Inferior parietal cortex (tissue), 1 donor: ENCODE measurements around the gene DYDC1.
"Not testable (repeated sequence)": the region's sequence is repeated elsewhere in the genome, so short reads cannot be mapped to it uniquely, and the experiment has no call there.

Experiments
- DNase-seq: peaks from one replicate; pipeline ENCODE4 v3.0.0-alpha.2; 2016; ENCODE audit errors: extremely low spot score

The DYDC1 gene

GRCh38 chr10:80356563-80356988, at the start of gene DYDC1, which contains the start of gene DYDC2:
Gene DYDC1, minus strand, starts transcription at chr10:80356755. Its CDS starts 4,154 bp downstream, at chr10:80352601.
Gene DYDC2, plus strand, starts transcription at chr10:80356781. Its CDS starts 5,663 bp downstream, at chr10:80362444.
- no peak for DNase-seq

- no peak for DNase-seq
These were observed 49.6 kb upstream of the DYDC1 start for GRCh38 chr10:80406204-80406603.

DNA sequence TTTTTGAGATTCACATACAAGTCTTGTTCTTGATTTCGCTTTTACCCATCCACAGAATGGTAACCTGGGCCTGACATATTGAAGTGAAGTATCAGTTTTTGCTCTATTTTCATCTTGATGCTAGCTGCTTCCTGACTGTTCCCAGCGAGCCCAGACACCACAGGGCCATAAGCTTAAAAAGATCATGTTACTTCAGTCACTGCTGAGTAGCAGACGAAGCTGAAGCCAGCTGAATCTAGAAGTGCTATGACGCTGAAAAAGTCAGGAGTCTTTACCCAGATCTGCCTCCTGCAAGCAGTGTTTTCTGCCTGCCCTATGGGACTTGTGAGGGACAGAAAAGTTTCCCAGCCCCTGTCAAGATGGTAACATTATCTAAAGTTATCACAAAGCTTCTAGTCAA, 49.1 kb upstream of the DYDC1 start:
- DNase-seq: no peak

DNA sequence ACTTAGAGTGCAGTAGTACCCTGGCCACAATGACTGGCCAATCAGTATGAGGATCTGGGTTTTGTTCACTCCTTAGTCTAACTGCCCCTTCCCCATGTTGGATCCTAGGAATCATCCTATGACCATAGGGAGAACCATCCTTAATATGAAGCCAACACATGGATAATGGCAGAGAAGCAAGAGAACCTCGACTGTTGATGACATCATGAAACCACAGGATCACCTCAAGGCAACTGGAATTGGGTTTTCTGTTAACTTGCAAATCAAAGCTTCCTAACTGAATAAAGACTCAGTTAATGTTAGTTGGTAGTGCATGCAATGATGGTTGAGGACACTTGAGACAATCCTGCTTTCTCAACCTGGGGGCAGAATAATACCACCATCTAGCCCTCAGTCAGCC, 48.5 kb upstream of the DYDC1 start:
- DNase-seq: no peak

DNA sequence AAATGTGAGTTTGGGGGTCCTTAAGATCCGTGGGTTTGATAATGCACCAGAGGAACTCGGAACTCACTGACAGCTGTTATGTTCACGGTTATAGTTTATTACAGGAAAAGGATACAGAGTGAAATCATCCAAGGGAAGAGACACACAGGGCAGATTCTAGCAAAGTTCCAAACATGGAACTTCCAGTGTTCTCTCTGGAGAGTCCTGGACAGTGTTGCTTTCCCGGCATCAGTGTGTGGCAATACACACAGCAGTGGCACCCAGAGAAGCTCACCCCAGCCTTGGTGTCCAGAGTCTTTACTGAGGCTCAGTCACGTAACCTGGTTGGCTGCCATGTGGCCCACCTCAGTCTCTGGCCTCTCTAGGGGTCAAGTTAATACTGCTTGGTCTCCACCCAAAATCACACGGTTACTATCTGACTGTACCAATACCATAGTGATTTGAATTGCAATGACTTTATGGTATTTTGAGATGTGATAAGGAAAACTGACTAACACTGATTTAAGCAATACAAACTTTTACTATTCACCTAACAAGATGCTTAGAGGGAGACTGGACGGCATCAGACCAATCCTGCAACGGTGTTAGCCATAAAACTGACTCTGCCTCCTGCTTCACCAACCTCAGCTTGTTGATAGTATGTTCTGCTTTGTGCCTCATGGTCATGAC, 43.7 kb upstream of the DYDC1 start:
- DNase-seq: no peak

DNA sequence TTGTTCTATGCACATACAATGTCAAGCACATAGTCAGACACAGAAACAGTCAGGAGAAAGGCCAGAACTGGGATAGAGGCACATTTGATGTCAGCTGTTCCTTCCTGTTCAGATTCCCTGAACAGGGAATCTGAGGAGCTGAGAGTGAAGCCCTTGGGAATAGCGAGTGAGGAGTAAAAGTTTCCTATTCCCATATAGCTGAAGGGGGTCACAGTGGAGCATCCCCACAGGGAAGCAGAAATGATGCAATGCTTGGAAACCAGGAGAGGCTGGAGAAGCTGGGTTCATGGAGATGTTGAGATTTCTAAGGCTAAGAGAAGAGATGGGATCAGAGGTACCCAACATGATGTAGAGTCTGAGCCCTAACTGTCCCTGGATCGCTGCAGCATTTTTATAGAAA, 40.5 kb upstream of the DYDC1 start:
- DNase-seq: no peak

DNA sequence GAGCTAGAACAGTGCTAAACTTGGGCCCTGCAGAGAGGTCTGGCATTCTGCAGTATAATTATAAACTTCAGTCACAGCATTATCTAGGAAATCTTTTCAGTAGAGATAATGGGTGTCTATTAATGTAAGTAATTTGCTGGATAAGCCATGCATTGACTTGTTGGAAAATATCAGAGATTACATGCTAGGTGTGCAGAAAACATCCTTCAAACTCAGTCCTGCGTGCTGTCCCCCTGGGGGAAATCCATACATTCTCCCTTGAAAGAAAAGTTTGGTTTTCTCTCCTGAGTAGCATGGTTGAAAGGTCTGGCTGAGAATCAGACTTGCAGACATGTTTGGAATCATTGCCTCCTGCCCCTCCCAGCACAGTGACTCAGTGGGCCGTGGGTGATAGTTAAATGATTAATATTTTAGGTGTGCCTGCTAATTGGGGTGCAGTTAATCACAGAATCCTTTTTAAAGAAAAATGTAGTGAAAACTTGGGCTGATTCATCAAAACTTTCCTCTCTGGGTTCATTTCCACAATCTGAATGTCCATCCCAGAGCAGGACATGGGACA, 37.9 kb upstream of the DYDC1 start:
- no peak for DNase-seq

- DNase-seq: no peak
These were observed 35.7 kb upstream of the DYDC1 start for GRCh38 chr10:80392250-80392649.

DNA sequence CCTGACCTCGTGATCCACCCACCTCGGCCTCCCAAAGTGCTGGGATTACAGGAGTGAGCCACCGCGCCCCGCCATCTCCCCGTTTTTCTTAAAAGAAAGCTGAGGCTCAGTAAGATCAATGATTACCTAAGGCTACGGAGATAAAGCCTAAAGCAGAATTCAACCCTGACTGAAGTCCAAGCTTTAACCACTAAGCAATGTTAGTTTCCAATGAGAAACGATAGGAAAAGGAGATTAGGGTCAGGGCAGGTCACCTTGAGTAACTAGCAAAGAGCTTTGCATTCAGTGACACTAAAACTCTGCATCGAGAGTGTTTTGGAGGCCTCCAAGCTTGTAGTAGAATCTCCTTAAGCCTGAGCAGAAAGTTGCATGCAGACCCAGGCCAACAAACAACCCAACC, 34.2 kb upstream of the DYDC1 start:
- DNase-seq: no peak

- peak; percentile 57 for DNase-seq
These were observed 26.4 kb upstream of the DYDC1 start for GRCh38 chr10:80382989-80383388.

GRCh38 chr10:80380185-80380584, 23.6 kb upstream of the DYDC1 start:
- DNase-seq: no peak

DNA sequence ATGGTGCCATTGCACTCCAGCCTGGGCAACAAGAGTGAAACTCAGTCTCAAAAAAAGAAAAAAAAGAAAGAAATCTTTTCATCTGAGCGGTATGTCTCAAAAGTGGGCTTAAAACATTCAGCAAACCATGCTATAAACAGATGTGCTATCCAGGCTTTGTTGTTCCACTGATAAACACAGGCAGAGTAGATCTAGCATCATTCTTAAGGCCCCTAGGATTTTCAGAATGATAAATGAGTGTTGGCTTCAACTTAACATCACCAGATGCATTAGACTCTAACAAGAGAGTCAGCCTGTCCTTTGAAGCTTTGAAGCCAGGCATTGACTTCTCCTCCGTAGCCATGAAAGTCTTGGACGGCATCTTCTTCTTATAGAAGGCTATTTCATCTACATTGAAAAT, 23.1 kb upstream of the DYDC1 start:
- DNase-seq: no peak

DNA sequence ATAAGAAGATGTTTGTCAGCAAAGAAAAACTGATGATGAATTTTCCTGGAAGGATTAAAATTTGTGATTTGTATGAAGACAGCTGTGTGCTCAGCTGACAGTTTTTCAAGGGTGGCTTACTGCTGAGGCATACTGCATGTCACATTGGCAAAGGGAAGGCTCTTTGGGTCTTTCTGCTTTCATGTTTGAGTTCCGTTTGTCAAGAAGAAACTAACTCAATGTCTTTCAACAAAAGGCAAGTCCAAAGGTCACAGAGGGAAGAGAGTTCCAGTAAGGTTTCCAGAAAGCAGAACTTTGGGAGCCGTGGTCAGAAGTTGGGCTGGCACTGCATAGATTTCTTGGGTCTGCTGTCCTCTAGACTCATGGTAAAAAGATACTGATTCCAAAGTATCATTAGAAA, 16.9 kb upstream of the DYDC1 start:
- no peak for DNase-seq

GRCh38 chr10:80372675-80373074, 16.1 kb upstream of the DYDC1 start:
- no peak for DNase-seq

DNA sequence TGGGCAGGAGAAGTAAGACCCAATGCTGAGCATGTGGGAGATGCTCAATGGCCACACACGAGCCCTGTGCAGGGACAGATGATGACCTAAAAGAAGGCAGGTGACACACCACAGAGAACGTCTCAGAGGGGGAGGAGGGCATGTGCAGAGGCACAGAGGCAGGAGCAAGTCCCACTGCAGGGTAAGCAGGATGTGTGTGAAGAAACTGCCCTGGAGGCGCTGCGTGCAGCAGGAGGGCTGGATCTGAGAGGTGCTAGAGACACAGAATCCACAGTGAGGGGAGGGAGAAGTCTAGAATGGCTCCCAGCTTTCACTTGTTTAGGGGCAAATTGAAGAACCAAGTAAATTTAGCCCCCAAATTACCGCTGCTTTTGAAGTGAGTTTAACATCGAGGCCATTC, 14.9 kb upstream of the DYDC1 start:
- DNase-seq: no peak

DNA sequence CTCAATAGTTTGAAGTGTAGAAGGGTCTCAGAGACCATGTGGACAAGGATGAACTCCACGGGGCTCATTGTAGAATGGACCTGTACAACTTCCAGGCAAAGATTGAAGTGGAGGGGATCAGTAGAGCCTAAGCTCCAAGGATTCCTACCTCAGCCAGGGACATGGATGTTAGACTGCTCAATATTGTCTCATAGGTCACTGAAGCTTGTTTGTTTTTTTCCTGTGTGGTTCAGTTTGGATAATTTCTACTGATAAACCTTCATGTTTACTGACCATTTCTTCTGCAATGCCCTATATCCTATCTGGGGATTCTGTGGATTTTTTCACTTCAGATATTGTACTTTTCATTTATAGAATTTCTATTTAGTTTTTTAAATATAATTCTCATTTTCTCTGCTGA, 9.0 kb upstream of the DYDC1 start:
- no peak for DNase-seq

DNA sequence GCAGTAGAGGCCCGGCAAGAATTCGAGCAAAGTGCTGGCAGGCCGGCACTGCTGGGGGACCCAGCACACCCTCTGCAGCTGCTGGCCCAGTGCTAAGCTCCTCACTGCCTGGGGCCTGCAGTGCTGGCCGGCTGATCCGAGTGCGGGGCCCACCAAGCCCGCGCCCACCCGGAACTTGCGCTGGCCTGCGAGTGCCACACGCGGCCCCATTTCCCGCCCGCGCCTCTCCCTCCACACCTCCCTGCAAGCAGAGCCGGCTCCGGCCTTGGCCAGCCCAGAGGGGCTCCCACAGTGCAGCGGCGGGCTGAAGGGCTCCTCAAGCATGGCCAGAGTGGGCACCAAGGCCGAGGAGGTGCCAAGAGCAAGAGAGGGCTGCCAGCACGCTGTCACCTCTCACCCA, 3.1 kb upstream of the DYDC1 start:
- DNase-seq: no peak

DNA sequence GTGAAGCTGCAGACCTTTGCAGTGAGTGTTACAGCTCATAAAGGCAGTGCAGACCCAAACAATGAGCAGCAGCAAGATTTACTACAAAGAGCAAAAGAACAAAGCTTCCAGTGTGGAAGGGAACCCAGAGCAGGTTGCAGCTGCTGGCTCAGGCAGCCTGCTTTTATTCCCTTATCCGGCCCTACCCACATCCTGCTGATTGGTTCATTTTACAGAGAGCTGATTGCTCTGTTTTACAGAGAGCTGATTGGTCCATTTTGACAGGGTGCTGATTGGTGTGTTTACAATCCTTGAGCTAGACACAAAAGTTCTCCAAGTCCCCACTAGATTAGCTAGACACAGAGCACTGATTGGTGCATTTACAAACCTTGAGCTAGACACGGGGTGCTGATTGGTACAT, 2.4 kb upstream of the DYDC1 start:
- DNase-seq: not testable (repeated sequence)

- DNase-seq: no peak
These were observed 1.2 kb upstream of the DYDC1 start for GRCh38 chr10:80357851-80358125.

DNA sequence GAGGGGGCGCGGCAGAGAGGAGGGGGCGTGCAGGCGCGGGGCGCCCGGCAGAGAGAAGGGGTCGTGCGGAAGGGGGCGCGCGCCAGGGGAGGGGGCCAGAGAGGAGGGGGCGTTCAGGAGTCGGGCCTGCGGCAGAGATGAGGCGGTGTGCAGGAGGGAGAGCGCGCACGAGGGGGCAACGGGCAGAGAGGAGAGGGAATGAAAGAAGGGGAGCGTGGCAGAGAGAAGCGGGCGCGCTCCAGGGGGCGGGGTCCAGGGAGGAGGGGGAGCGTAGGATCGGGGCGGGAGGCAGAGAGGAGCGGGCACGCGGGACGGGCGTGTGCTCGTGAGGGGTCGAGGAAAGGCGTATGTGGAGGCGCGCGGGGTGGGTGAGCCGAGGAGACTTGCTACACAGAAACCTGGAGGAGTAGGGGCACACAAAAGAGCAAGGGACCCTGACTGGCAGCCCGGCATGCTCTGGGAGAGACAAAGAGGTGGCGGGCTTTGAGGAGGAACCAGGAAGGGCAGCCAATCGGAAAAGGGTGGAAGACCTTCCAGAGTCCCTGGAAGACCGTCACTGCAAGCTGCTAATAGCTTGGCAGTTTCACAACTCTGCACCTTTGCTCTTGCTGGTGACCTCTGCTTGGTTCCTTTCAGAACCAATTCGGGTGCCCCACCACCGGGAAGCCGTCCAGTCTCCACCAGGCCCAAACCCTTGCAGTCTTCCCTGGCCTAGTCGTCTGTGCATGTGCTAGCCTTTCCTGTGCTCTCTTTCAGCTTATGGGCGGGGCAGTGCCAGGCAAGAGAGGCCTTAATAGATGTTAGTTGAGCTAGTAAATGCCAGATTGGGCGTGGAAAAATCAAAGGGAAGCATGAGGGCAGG, 665 bp upstream of the DYDC1 start:
- no peak for DNase-seq

GRCh38 chr10:80351220-80351619, 5.3 kb downstream of the DYDC1 start:
- no peak for DNase-seq

DNA sequence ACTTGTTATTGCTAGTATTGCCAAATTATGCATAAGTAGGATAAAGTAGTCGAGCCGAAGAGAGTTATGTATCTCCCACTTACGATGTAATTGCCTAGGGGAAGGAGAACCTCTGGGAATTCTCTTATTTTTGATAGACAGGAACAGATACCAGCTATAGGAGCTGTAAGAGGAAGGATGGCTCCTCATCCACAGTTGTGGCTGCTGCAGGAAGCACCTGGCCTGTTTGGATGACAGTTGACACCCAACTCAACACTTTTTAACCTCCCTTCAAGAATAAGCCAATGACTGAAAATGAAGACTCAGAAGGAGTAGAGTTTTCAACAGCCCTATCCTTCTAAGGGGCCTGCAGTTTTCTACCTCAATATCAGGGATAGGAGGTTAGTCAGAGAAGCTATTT, 6.3 kb downstream of the DYDC1 start:
- no peak for DNase-seq

DNA sequence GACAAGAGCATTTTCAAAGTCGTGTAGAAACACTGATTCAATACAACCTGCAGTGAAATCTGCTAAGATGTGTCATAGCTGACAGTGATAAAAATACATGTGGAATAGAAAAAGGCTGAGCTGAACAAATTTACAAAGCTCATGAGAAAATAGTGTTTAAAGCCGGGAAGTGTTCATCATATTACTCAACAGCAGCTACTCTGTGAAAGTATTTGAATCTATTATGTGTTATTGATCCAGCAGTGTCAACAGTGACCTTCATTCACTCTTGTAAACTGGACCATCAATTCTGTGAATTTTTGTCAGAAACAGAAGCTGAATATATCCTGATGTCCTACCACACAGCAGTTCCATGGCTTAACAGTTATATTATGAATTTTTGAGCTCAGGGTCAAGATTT, 11.6 kb downstream of the DYDC1 start:
- no peak for DNase-seq
